GM19397 (cell line): ENCODE results near the gene PCP2.
A peak's percentile ranks its signal among the peaks of the same experiment; 100 is the strongest.

Experiments used
- ATAC-seq: cut with Tn5 transposase; IDR thresholded peaks from one replicate; pipeline ENCODE4 v1.9.1; 2021; ENCODE audit warnings: mild to moderate bottlenecking, moderate library complexity; ENCODE audit not compliant: unreplicated experiment

The PCP2 gene

GRCh38 chr19:7640803-7641202 lies 7.3 kb upstream of the PCP2 start:
- ATAC-seq, result no peak

DNA sequence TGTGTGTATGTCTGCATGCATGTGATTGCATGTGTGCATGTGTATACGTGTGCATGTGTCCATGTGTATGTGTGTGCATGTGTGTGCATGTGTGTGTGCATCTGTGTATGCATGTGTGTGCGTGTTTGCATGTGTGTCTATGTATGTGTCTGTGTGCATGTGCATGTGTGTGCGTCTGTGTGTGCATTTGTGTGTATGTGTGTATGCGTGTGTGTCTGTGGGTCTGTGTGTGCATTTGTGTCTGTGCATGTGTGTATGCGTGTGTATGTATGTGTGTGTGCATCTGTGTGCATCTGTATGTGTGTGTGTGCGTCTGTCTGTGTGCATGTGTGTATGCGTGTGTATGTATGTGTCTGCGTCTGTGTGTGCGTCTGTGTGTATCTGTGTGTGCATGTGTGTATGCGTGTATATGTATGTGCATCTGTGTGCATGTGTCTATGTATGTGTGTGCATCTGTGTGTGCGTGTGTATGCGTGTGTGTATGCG lies 6.4 kb upstream of the PCP2 start:
- no peak for ATAC-seq

- no peak for ATAC-seq
These were observed 5.4 kb upstream of the PCP2 start for GRCh38 chr19:7638802-7639465.

DNA sequence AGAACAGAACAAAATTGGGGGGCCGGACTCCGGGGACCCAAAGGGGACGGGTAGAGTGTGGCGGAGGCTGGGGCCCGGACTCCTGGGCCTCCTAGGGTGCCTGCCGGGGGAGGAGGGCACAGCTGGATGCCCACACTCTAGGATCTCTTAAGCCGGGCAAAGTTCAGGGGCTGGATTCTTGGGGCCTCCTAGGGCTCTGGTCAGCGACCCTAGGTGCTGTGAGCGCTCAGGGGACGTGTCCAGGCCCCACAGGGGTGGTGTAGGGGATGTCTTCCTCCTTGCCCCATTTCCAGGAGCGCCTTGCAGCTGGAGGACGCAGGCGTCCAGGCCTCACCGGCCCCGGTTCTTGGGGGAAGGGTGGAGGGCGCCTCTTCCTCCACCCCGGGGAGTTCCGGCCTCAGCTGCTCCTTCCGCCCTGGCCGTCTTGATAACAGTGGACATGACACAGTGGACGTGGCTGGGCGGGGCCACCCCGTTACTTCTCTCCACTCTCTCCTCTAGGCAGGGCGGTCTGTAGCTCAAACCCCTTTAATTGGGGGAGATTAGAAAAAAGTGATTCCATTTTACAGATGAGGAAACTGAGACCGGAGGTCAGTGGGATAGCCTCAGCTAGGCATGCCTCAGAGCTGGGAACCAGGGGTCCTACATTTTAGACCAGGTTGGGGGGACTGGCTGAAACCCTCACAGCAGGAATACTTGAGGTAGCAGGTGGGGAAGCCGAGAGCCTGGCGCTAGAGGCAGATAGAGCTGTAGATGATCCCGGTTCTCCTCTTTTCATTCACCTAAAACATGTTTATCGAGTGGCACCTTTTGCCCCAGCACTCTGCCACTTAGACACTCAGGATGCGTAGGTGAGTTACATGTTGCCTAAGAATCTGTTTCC lies 4.1 kb upstream of the PCP2 start:
- ATAC-seq, result no peak

GRCh38 chr19:7636691-7637373 lies 3.3 kb upstream of the PCP2 start, which contains the start of gene STXBP2:
Gene STXBP2, plus strand, starts transcription at chr19:7637110. Its CDS starts 40 bp downstream, at chr19:7637150.
- ATAC-seq, result peak; percentile 69

GRCh38 chr19:7636317-7636690 lies 2.8 kb upstream of the PCP2 start:
- no peak for ATAC-seq

DNA sequence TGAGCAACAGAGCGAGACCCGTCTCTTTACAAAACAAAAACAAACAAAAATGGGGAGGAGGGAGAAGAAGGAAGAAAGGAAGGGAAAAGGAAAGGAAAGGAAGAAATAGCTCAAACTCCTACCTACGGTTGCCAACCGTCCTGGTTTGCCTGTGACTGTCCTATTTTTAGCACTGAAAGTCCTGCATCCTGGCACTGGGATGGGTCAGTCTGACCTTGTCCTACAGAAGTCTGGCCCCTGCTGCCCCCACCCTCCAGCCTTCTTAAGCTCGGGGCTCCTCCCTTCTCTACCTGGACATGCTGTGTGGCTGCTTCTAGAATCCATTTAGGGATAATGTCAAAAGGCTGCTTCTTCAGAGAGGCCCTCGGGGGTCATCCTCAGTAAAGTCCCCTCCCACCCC lies 2.2 kb upstream of the PCP2 start:
- ATAC-seq, result no peak

GRCh38 chr19:7632340-7633203 lies 947 bp downstream of the PCP2 start:
- ATAC-seq, result no peak

GRCh38 chr19:7631577-7631976 lies 1.9 kb downstream of the PCP2 start:
- ATAC-seq, result no peak

DNA sequence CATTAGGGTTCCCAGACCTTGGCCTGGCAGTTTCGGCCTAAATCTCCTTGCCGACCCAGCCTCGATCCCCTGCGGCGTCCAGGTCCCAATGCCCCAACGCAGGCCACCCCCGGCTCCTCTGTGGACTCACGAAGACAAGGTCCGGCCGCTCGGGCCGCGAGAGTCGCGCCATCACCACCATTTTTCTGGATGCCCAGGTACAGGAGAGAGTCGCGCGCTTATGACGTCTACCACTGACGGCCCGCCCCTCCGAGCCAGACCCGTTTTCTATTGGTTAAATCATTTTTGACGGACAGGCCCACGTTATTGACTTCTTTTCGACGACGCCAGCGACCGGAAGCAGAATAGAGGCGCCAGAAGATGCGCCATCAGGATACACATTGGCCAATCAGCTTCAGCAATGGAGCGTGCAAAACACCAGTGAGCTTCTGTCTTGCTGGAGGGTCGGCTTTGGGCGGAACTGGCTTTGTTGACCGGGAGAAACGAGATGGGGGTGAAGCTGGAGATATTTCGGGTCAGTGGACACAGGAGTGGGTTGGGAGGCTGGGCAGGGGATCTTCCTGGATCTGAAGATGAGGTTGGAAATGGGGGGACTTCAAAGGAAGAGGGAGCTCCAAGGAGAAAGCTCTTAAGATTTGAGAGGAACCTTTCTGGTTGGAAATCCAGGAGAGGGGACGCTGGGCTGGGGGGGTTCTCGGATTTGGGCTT lies 4.0 kb downstream of the PCP2 start, which contains the start of the genes PET100 and XAB2:
TSS of gene PET100 (plus strand) at position 447 of the 708 bp plus-strand sequence. CDS start at position 488, 41 bp downstream.
TSS of gene XAB2 (minus strand) at position 199 of the 708 bp plus-strand sequence. CDS start at position 181, 18 bp downstream.
- peak; percentile 90 for ATAC-seq

GRCh38 chr19:7628589-7629311 lies 4.8 kb downstream of the PCP2 start:
- ATAC-seq, result no peak

DNA sequence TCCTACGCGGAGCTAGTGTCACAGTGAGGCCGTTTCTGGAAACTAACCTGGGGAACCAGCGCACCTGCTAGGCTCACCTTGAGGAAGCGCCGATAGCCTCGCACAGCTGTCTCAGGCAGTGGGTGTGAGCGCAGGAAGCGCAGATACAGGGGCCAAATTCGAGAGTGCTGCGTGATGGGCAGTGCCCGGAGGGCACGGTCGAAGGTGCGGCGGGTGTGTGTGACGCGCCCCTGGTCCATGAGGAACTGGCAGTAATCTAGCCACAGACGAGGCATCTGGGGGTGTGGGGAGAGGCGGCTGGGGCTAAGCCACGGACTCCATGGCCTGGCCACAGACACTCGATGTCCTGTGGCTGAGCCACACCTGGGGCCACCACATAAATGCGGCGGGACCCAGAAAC lies 6.4 kb downstream of the PCP2 start:
- ATAC-seq, result no peak

DNA sequence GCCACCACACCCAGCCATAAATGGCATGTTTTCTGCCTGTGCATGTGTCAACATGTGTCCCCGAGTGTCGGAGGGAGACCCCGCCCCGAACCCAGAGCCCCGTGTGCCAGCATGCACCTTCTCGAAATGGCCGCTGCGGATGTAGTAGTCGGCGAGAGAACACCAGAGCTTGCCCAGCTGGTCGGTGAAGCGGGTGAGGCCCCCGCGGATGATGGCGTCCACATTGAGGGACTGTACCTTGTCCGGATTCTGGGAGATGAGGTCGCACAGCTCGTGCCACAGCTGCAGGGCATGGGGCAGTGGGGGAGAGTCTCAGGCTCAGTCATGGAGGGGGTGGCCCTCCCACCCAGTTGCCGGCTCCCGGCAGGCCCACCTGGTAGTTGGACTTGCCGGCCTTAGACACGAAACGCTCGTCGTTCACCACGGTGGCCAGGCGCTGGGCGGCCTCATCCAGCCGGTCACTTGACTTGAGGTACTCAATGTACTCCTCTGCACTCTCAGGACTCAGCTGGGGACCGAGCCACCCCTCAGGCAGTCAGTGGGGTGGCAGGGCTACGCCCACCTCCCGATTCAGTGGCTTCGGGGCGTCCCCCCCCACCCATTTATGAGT lies 7.7 kb downstream of the PCP2 start:
- ATAC-seq, result no peak

GRCh38 chr19:7624810-7625209 lies 8.7 kb downstream of the PCP2 start:
- ATAC-seq, result no peak

DNA sequence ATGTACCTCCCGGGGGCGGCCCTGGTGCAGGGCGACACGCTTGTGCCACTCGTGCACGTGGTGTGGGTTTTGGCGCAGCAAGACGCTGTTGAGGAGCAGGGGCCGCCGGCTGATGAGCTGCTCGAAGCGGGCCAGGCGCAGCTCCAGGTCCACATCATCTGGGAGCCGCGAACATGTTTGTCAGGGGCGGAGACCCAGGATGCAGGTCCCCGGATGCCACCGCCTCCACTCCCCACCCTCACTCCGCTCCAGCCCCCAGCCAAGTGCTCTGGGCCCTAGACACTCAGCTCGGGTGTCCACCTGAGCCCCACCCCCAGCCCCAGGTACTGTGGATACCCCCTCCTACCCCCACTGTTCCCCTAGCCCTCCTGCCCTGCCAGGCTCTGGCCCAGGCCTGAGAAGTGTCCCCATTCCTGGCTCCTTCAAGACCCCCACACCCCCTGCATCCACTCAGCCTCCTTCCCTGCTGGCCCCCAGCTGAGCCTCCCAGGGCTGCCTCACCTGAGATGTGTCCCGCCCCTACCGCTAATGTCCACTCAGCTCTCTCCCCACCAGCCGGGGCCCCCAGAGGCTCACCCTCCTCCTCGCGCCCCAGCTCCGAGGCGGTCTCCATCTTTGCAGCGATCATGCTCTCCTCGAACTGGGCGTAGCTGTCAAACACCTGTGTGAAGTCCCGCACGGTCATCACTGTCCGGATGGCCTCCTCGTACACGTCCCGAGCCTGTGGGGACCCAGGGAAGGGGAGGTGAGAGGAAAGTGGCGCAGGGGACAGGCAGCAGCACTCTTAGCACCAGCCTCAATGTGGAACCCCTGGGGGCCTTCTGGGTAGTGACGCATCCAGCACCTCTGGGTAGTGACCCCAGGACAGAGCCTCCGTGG lies 9.6 kb downstream of the PCP2 start:
- no peak for ATAC-seq

GRCh38 chr19:7622933-7623685 lies 10.4 kb downstream of the PCP2 start:
- no peak for ATAC-seq
